Epithelial cell of proximal tubule (primary cell): ENCODE results near the gene PTPRG. TPM values are rescaled to one million over a fixed set of nuclear protein-coding genes. Genes with fewer than 3 reads are reported as not detected.
A peak's percentile ranks its signal among the peaks of the same experiment; 100 is the strongest.

ENCODE experiments used
- DNase-seq: peaks from one replicate; pipeline ENCODE4 v3.0.0-alpha.2; 2011; ENCODE audit warnings: low read depth
- H3K4me3 ChIP-seq: 2 replicates; pipeline ENCODE4 v1.5.1; 2011; ENCODE audit warnings: low read depth, mild to moderate bottlenecking, low read length
- CTCF ChIP-seq: conservative IDR thresholded peaks from 2 replicates; pipeline ENCODE4 v1.5.1; 2012; ENCODE audit warnings: low read depth, mild to moderate bottlenecking, low read length
- total RNA-seq: library from RNA; depleted of rRNA; stranded (reverse); fragments of >200 nt; gene quantifications from 2 replicates; pipeline ENCODE4 v1.2.3, GENCODE V29; 2015

PTPRG gene
- total RNA-seq, 1 donor from 2014 or later: 13.5 TPM

GRCh38 chr3:61578667-61579367 lies 17.4 kb downstream of the PTPRG start:
- TF ChIP-seq CTCF: no peak
- DNase-seq: no peak
- H3K4me3 ChIP-seq: no peak overlapping the region

DNA sequence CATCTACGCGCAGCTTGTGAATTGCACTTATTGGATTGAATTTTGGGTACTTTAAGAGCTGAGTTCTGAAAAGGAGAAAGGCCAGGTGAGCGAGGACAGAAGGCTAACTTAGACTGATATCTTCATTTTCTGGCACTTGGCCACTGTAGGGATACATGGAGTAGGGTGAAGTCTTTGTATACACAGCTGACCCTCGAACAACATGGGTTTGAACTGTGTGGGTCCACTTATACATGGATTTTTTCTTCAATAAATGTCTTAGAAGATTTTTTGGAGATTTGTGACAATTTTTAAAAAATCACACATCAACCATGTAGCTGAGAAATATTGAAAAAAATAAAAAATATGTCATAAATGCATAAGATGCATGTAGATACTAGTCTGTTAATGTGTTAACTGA lies 18.3 kb downstream of the PTPRG start:
- no peak overlapping the region for H3K4me3 ChIP-seq
- TF ChIP-seq CTCF: no peak
- DNase-seq: no peak

GRCh38 chr3:61580982-61581643 lies 19.7 kb downstream of the PTPRG start:
- H3K4me3 ChIP-seq: no peak overlapping the region
- DNase-seq: no peak
- TF ChIP-seq CTCF: peak; percentile 10

GRCh38 chr3:61582287-61582686 lies 20.9 kb downstream of the PTPRG start:
- no peak overlapping the region for H3K4me3 ChIP-seq
- TF ChIP-seq CTCF: no peak
- DNase-seq: no peak

GRCh38 chr3:61582846-61583245 lies 21.5 kb downstream of the PTPRG start:
- no peak for DNase-seq
- no peak for TF ChIP-seq CTCF
- H3K4me3 ChIP-seq: no peak overlapping the region

- no peak for TF ChIP-seq CTCF
- DNase-seq: no peak
- no peak overlapping the region for H3K4me3 ChIP-seq
Observed at GRCh38 chr3:61583890-61584875, 22.8 kb downstream of the PTPRG start.
